Karpas-422 (cell line): ENCODE data around the gene ICE1. TPM values are rescaled to one million over a fixed set of nuclear protein-coding genes. Genes with fewer than 3 reads are reported as not detected.

Experiments
- DNase-seq: peaks from one replicate; pipeline ENCODE4 v3.0.0-alpha.2; 2015
- H2AFZ ChIP-seq: fragments of 200-600 bp; sonication (generic); 2 replicates; pipeline ENCODE4 v1.6.1; 2014; ENCODE audit warnings: antibody characterized with exemption, low read length, mixed read lengths
- H3K27ac ChIP-seq: fragments of 200-600 bp; sonication (generic); 2 replicates; pipeline ENCODE4 v1.5.1; 2014; ENCODE audit warnings: mild to moderate bottlenecking, low read length, moderate library complexity
- H3K27me3 ChIP-seq: fragments of 200-600 bp; sonication (generic); 2 replicates; pipeline ENCODE4 v1.6.1; 2014; ENCODE audit warnings: low read length, mixed read lengths
- H3K36me3 ChIP-seq: fragments of 200-600 bp; sonication (generic); 2 replicates; pipeline ENCODE4 v1.6.1; 2014; ENCODE audit warnings: low read length, mixed read lengths; ENCODE audit not compliant: insufficient read depth
- H3K4me1 ChIP-seq: fragments of 200-600 bp; sonication (generic); 2 replicates; pipeline ENCODE4 v1.6.1; 2014; ENCODE audit warnings: mild to moderate bottlenecking, low read length, mixed read lengths
- H3K4me2 ChIP-seq: fragments of 200-600 bp; sonication (generic); 2 replicates; pipeline ENCODE4 v1.6.1; 2014; ENCODE audit warnings: low read length, low read depth, mild to moderate bottlenecking; ENCODE audit not compliant: poor library complexity, severe bottlenecking
- H3K4me3 ChIP-seq: fragments of 200-600 bp; sonication (generic); 2 replicates; pipeline ENCODE4 v1.5.1; 2014; ENCODE audit warnings: mild to moderate bottlenecking, antibody characterized with exemption, low read length, mixed read lengths
- H3K79me2 ChIP-seq: fragments of 200-600 bp; sonication (generic); 2 replicates; pipeline ENCODE4 v1.6.1; 2014; ENCODE audit warnings: mild to moderate bottlenecking, low read length, mixed read lengths
- H3K9ac ChIP-seq: fragments of 200-600 bp; sonication (generic); 2 replicates; pipeline ENCODE4 v1.6.0; 2014; ENCODE audit warnings: low read length
- H3K9me2 ChIP-seq: fragments of 200-600 bp; sonication (generic), shearing (Covaris generic); replicated peaks from 2 replicates; pipeline ENCODE4 v1.6.0; 2014; ENCODE audit warnings: mild to moderate bottlenecking, low read length, moderate library complexity; ENCODE audit not compliant: insufficient read depth
- H3K9me3 ChIP-seq: fragments of 300-700, 200-600 bp; sonication (generic); 2 replicates; pipeline ENCODE4 v1.6.1; 2014; ENCODE audit warnings: low read length, mixed read lengths
- H4K20me1 ChIP-seq: fragments of 200-600 bp; sonication (generic); 2 replicates; pipeline ENCODE4 v1.6.1; 2014; ENCODE audit warnings: mild to moderate bottlenecking, antibody characterized with exemption, low read length, low read depth; ENCODE audit not compliant: insufficient read depth
- total RNA-seq: library from RNA; depleted of rRNA; stranded (reverse); fragments of >200 nt; shearing (Covaris generic); gene quantifications from 2 replicates; pipeline ENCODE4 v1.2.3, GENCODE V29; 2014; ENCODE audit warnings: low replicate concordance

Gene ICE1
- total RNA-seq, 1 experiment from 2014 or later: 30.3 TPM

GRCh38 chr5:5437227-5438172 is 15.0 kb downstream of the ICE1 start:
- Histone ChIP-seq H3K36me3 (peaks cover 12% of the 10 kb centered on the region; the same call in 1 of the 2 replicates), H3K4me1 (no peaks in the 10 kb centered on the region), H2AFZ (no peak overlapping the region), H3K9me2 (no peaks in the 10 kb centered on the region), H4K20me1 (peaks cover 2% of the 10 kb centered on the region; the same call in 1 of the 2 replicates), H3K4me3 (no peak overlapping the region), H3K9ac (no peak overlapping the region), H3K4me2 (no peak overlapping the region), H3K79me2 (peaks cover 73% of the 10 kb centered on the region), H3K27me3 (no peaks in the 10 kb centered on the region), H3K27ac (no peak overlapping the region), H3K9me3 (no peaks in the 10 kb centered on the region)
- DNase-seq: no peak

- Histone ChIP-seq H3K79me2 (no peaks in the 10 kb centered on the region), H3K27ac (no peak overlapping the region), H3K27me3 (no peaks in the 10 kb centered on the region), H3K9me2 (no peaks in the 10 kb centered on the region), H3K4me3 (no peak overlapping the region), H3K36me3 (peaks cover 50% of the 10 kb centered on the region; the same call in 1 of the 2 replicates), H3K4me2 (no peak overlapping the region), H3K9ac (no peak overlapping the region), H3K4me1 (no peaks in the 10 kb centered on the region), H2AFZ (no peak overlapping the region), H3K9me3 (no peaks in the 10 kb centered on the region), H4K20me1 (no peaks in the 10 kb centered on the region)
- DNase-seq: no peak
These were observed 29.4 kb downstream of the ICE1 start for GRCh38 chr5:5451863-5452262.

GRCh38 chr5:5453131-5453530 is 30.7 kb downstream of the ICE1 start:
- Histone ChIP-seq H3K4me1 (no peaks in the 10 kb centered on the region), H3K4me3 (no peak overlapping the region), H3K79me2 (no peaks in the 10 kb centered on the region; the same call in 1 of the 2 replicates), H3K27me3 (no peaks in the 10 kb centered on the region), H3K9me2 (no peaks in the 10 kb centered on the region), H2AFZ (no peak overlapping the region), H3K9ac (no peak overlapping the region), H3K4me2 (no peak overlapping the region), H3K9me3 (no peaks in the 10 kb centered on the region), H3K27ac (no peak overlapping the region), H4K20me1 (no peaks in the 10 kb centered on the region), H3K36me3 (peaks cover 42% of the 10 kb centered on the region; the same call in 1 of the 2 replicates)
- no peak for DNase-seq

DNA sequence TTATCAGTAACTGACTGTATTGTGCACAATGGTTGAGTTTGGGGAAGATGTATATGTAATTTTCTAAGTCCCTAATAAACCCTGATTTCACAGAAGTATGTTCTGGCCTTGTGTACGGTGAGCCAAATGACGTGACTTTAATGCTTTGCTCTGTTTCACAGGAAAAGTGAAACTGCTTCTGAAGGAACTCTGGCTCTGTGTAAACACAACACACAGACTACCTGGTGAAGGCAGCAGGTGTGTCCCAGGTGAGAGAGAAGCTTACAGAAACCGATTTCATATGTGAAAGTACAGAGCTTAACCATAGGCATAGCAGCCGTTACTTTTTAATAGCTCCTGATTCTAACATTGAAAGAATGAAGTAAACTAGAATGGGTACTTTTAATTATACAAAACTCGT is 31.9 kb downstream of the ICE1 start:
- Histone ChIP-seq H3K4me1 (no peaks in the 10 kb centered on the region), H3K9me2 (no peaks in the 10 kb centered on the region), H3K27me3 (no peaks in the 10 kb centered on the region), H3K79me2 (no peaks in the 10 kb centered on the region; the same call in none of the 2 replicates), H3K27ac (no peak overlapping the region), H3K9ac (no peak overlapping the region), H3K4me3 (no peak overlapping the region), H4K20me1 (no peaks in the 10 kb centered on the region), H3K9me3 (no peaks in the 10 kb centered on the region), H3K4me2 (no peak overlapping the region), H2AFZ (no peak overlapping the region), H3K36me3 (peaks cover 36% of the 10 kb centered on the region; the same call in 1 of the 2 replicates)
- DNase-seq: no peak

- no peaks in the 10 kb centered on the region for H4K20me1 ChIP-seq
- H3K9me2 ChIP-seq: no peaks in the 10 kb centered on the region
- H3K4me2 ChIP-seq: no peak overlapping the region
- no peaks in the 10 kb centered on the region for H3K27me3 ChIP-seq
- no peak overlapping the region for H2AFZ ChIP-seq
- DNase-seq: no peak
- H3K79me2 ChIP-seq: no peaks in the 10 kb centered on the region; the same call in none of the 2 replicates
- no peak overlapping the region for H3K27ac ChIP-seq
- no peaks in the 10 kb centered on the region for H3K4me1 ChIP-seq
- no peak overlapping the region for H3K4me3 ChIP-seq
- no peak overlapping the region for H3K9ac ChIP-seq
- H3K36me3 ChIP-seq: peaks cover 40% of the 10 kb centered on the region; the same call in 1 of the 2 replicates
- no peaks in the 10 kb centered on the region for H3K9me3 ChIP-seq
These were observed 34.4 kb downstream of the ICE1 start for GRCh38 chr5:5456858-5457257.

DNA sequence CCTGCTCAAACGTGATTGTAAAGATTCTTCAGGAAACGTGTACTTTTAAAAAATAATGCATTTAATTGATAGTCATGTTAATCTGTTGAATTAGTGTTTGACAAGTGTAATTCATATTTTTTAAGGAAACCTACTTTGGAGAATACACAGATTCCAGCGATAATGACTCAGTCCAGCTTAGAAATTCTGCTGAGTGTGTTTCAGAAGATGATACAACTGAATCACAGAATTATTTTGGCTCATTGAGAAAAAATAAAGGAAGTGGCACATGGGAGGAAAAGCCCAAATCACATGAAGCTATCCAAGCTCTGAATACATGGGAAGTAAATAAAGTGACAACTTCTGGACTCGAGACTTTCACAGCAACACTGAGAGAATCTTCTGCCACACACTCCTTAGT is 37.8 kb downstream of the ICE1 start:
- H3K4me3 ChIP-seq: no peak overlapping the region
- no peak overlapping the region for H3K4me2 ChIP-seq
- H3K4me1 ChIP-seq: no peaks in the 10 kb centered on the region
- DNase-seq: no peak
- H3K9me2 ChIP-seq: no peaks in the 10 kb centered on the region
- no peaks in the 10 kb centered on the region for H4K20me1 ChIP-seq
- no peak overlapping the region for H3K27ac ChIP-seq
- no peak overlapping the region for H2AFZ ChIP-seq
- H3K27me3 ChIP-seq: no peaks in the 10 kb centered on the region
- no peaks in the 10 kb centered on the region for H3K9me3 ChIP-seq
- H3K9ac ChIP-seq: no peak overlapping the region
- H3K79me2 ChIP-seq: no peaks in the 10 kb centered on the region; the same call in none of the 2 replicates
- H3K36me3 ChIP-seq: peaks cover 38% of the 10 kb centered on the region; the same call in 1 of the 2 replicates

DNA sequence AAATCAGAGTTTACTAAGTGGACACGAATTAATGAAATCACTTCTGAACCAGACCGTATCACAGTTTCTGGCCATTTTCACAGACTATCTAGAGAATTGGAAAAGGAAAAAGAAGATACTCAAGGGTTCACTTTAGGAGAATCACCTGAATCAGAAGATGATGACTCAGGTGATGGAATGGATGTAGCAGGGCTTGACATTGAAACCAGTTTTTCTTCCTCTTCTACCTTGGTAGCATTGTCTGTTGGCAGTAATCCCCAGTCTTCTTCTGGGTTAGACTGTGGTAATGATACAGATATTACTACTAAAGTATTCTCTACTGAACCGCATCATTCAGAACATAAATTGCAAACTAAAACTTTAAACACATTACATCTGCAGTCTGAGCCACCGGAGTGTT is 38.5 kb downstream of the ICE1 start:
- Histone ChIP-seq H3K4me3 (no peak overlapping the region), H3K36me3 (peaks cover 42% of the 10 kb centered on the region; the same call in 1 of the 2 replicates), H3K9me2 (no peaks in the 10 kb centered on the region), H2AFZ (no peak overlapping the region), H3K27me3 (no peaks in the 10 kb centered on the region), H3K27ac (no peak overlapping the region), H3K4me2 (no peak overlapping the region), H3K79me2 (peaks cover 1% of the 10 kb centered on the region), H3K9ac (no peak overlapping the region), H3K4me1 (no peaks in the 10 kb centered on the region), H3K9me3 (no peaks in the 10 kb centered on the region), H4K20me1 (no peaks in the 10 kb centered on the region)
- no peak for DNase-seq

GRCh38 chr5:5464036-5464715 is 41.7 kb downstream of the ICE1 start:
- no peaks in the 10 kb centered on the region for H3K9me3 ChIP-seq
- no peak overlapping the region for H3K9ac ChIP-seq
- no peak overlapping the region for H2AFZ ChIP-seq
- peaks cover 11% of the 10 kb centered on the region; the same call in 1 of the 2 replicates for H3K79me2 ChIP-seq
- DNase-seq: no peak
- H3K36me3 ChIP-seq: peaks cover 51% of the 10 kb centered on the region; the same call in 1 of the 2 replicates
- no peaks in the 10 kb centered on the region for H4K20me1 ChIP-seq
- no peaks in the 10 kb centered on the region for H3K9me2 ChIP-seq
- no peak overlapping the region for H3K4me2 ChIP-seq
- H3K27me3 ChIP-seq: no peaks in the 10 kb centered on the region
- H3K4me1 ChIP-seq: no peaks in the 10 kb centered on the region
- no peak overlapping the region for H3K27ac ChIP-seq
- H3K4me3 ChIP-seq: no peak overlapping the region
